DND-41 (cell line): ENCODE data around the gene POU6F1.

ENCODE experiments used
- ATAC-seq: fragments of 200-7000 bp; cut with Tn5 transposase; 3 replicates; pipeline ENCODE4 v1.9.1; 2021; ENCODE audit warnings: low read depth; ENCODE audit not compliant: insufficient read depth
- DNase-seq: peaks from one replicate; pipeline ENCODE4 v3.0.0-alpha.2; 2020
- H2AFZ ChIP-seq: 2 replicates; pipeline ENCODE4 v1.6.0; 2012; ENCODE audit warnings: low read depth, low read length
- H3K27ac ChIP-seq: 2 replicates; pipeline ENCODE4 v1.5.1; 2012; ENCODE audit warnings: low read length, inconsistent platforms
- H3K27me3 ChIP-seq: fragments of 200-600 bp; sonication (generic); 2 replicates; pipeline ENCODE4 v1.6.0; 2012; ENCODE audit warnings: low read length, mild to moderate bottlenecking, inconsistent platforms; ENCODE audit not compliant: insufficient read depth, poor library complexity
- H3K36me3 ChIP-seq: 2 replicates; pipeline ENCODE4 v1.5.1; 2012; ENCODE audit warnings: low read length, inconsistent platforms; ENCODE audit not compliant: insufficient read depth
- H3K4me1 ChIP-seq: 2 replicates; pipeline ENCODE4 v1.5.1; 2012; ENCODE audit warnings: mild to moderate bottlenecking, low read length; ENCODE audit not compliant: insufficient read depth
- H3K4me2 ChIP-seq: 2 replicates; pipeline ENCODE4 v1.6.0; 2012; ENCODE audit warnings: mild to moderate bottlenecking, moderate library complexity, low read length, inconsistent platforms; ENCODE audit not compliant: insufficient read depth
- H3K4me3 ChIP-seq, 2 experiments: fragments of 200-600 bp in 1 of 2; shearing (Covaris generic) in 1 of 2; 2 replicates each; pipeline ENCODE4 v1.5.1; 2012 to 2016; ENCODE audit warnings: inconsistent platforms in 2 of 2, low read length in 2 of 2, mild to moderate bottlenecking in 2 of 2, low read depth in 1 of 2, moderate library complexity in 1 of 2
- H3K79me2 ChIP-seq: 2 replicates; pipeline ENCODE4 v1.6.0; 2012; ENCODE audit warnings: low read length, inconsistent platforms; ENCODE audit not compliant: insufficient read depth
- H3K9ac ChIP-seq: 2 replicates; pipeline ENCODE4 v1.6.0; 2012; ENCODE audit warnings: low read depth, mild to moderate bottlenecking, inconsistent platforms, low read length, moderate library complexity
- H3K9me3 ChIP-seq: 2 replicates; pipeline ENCODE4 v1.5.1; 2012; ENCODE audit warnings: low read length, moderate library complexity, mild to moderate bottlenecking, inconsistent platforms; ENCODE audit not compliant: insufficient read depth, severe bottlenecking
- H4K20me1 ChIP-seq: 2 replicates; pipeline ENCODE4 v1.6.0; 2012; ENCODE audit warnings: low read length; ENCODE audit not compliant: insufficient read depth
- EZH2 ChIP-seq: IDR thresholded peaks from 3 replicates; pipeline ENCODE4 v1.6.1; 2012; ENCODE audit warnings: borderline replicate concordance, low read depth, mild to moderate bottlenecking, moderate library complexity, low read length, inconsistent platforms; ENCODE audit not compliant: severe bottlenecking
- TF ChIP-seq, protein P1 (sequence below): IDR thresholded peaks from 2 replicates; pipeline ENCODE4 v1.5.1; 2012; ENCODE audit warnings: borderline replicate concordance, low read length, moderate library complexity, mild to moderate bottlenecking; ENCODE audit not compliant: poor library complexity, severe bottlenecking; ENCODE audit errors: extremely low read depth

Gene POU6F1

GRCh38 chr12:51195841-51196240 is 22.0 kb downstream of the POU6F1 start:
- no peak overlapping the region for H3K9ac ChIP-seq
- DNase-seq, result no peak
- H3K36me3 ChIP-seq, result no peaks in the 10 kb centered on the region
- no peaks in the 10 kb centered on the region for H3K79me2 ChIP-seq
- no peak for ATAC-seq
- TF ChIP-seq, protein P1, sequence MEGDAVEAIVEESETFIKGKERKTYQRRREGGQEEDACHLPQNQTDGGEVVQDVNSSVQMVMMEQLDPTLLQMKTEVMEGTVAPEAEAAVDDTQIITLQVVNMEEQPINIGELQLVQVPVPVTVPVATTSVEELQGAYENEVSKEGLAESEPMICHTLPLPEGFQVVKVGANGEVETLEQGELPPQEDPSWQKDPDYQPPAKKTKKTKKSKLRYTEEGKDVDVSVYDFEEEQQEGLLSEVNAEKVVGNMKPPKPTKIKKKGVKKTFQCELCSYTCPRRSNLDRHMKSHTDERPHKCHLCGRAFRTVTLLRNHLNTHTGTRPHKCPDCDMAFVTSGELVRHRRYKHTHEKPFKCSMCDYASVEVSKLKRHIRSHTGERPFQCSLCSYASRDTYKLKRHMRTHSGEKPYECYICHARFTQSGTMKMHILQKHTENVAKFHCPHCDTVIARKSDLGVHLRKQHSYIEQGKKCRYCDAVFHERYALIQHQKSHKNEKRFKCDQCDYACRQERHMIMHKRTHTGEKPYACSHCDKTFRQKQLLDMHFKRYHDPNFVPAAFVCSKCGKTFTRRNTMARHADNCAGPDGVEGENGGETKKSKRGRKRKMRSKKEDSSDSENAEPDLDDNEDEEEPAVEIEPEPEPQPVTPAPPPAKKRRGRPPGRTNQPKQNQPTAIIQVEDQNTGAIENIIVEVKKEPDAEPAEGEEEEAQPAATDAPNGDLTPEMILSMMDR, result no peak
- no peak for TF ChIP-seq EZH2
- H2AFZ ChIP-seq, result no peak overlapping the region
- no peaks in the 10 kb centered on the region for H3K27me3 ChIP-seq
- H4K20me1 ChIP-seq, result no peaks in the 10 kb centered on the region
- H3K9me3 ChIP-seq, result no peaks in the 10 kb centered on the region
- H3K4me1 ChIP-seq, result no peaks in the 10 kb centered on the region
- no peak overlapping the region for H3K4me3 ChIP-seq
- no peak overlapping the region for H3K4me2 ChIP-seq
- no peak overlapping the region for H3K27ac ChIP-seq

- TF ChIP-seq EZH2, result no peak
- TF ChIP-seq, protein P1, result no peak
- ATAC-seq (no peak), DNase-seq (no peak)
- Histone ChIP-seq H2AFZ (no peak overlapping the region), H3K4me3 (no peak overlapping the region), H3K36me3 (no peaks in the 10 kb centered on the region), H3K4me1 (no peaks in the 10 kb centered on the region), H4K20me1 (no peaks in the 10 kb centered on the region), H3K27ac (no peak overlapping the region), H3K27me3 (no peaks in the 10 kb centered on the region), H3K4me2 (no peak overlapping the region), H3K9ac (no peak overlapping the region), H3K79me2 (no peaks in the 10 kb centered on the region), H3K9me3 (no peaks in the 10 kb centered on the region)
Observed at GRCh38 chr12:51192284-51192671, 25.6 kb downstream of the POU6F1 start.

DNA sequence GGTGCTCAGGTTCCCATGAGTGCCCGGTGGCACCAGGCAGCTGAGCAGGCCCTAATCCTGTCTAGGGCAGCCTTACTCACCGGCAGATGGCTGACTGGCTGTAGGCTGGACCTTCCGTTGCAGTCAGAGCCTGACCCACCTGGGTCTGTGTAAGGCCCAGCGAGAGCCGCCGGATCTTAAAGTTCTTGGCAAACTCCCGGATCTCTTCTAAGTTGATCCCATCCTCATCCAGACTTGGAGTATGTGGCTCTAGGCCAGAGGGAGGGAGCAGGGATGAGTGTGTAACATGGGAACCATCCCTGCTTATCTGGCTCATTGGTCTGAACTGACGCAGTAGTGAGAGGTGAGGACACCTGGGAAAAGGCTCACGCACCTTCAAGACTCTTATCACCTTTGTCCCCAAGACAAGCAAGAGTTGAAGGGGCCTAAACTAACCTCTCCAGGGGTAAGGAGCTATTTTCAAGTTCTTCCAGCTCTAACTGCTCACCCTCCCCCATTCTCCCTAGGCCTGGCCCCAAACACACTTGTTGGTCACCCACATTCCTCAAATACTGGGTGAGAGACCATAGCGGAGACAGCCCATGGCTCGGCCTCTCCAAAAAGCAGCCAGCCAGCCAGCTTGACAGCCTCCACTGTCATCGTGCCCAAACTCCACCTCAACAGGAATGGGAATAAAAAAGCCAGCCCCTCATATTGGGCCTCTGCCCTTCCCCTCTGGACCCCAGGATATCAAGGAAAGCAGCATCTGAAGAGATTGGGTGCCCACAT is 26.2 kb downstream of the POU6F1 start:
- Histone ChIP-seq H3K36me3 (no peaks in the 10 kb centered on the region), H3K79me2 (no peaks in the 10 kb centered on the region), H3K4me3 (no peak overlapping the region), H3K27me3 (no peaks in the 10 kb centered on the region), H3K9ac (no peak overlapping the region), H3K9me3 (no peaks in the 10 kb centered on the region), H3K27ac (no peak overlapping the region), H3K4me1 (no peaks in the 10 kb centered on the region), H3K4me2 (no peak overlapping the region), H2AFZ (no peak overlapping the region), H4K20me1 (no peaks in the 10 kb centered on the region)
- ATAC-seq (no peak), DNase-seq (no peak)
- TF ChIP-seq EZH2, result no peak
- TF ChIP-seq, protein P1, result no peak
